Activated CD4-positive, alpha-beta T cell treated with anti-CD3 and anti-CD28 coated beads for 24 hours (primary cell): ENCODE results near the gene TRPC1.

Experiments used
- DNase-seq, 2 donors: peaks; one replicate each; pipeline ENCODE4 v3.0.0-alpha.2; 2020; ENCODE audit warnings: low read depth in 2 of 2

TRPC1 gene

DNA sequence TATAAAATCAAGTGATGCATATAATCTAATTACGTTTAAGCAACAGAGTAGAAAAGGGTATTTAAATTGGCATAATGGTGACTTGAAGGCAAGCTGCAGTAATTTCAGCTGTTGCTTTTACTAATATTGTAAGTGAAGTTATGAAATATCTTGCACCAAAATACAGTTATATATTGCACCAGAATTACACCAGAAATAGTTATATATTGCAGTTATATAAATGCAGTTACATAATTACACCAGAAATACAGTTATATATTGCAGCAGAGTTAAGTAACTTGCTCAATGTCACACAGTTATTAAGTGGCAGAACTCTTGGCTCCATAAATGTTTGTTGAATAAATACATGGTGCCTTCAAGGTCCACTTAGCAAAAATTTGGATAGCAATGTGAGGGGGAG is 113.7 kb downstream of the TRPC1 start:
- DNase-seq, result no peak

DNA sequence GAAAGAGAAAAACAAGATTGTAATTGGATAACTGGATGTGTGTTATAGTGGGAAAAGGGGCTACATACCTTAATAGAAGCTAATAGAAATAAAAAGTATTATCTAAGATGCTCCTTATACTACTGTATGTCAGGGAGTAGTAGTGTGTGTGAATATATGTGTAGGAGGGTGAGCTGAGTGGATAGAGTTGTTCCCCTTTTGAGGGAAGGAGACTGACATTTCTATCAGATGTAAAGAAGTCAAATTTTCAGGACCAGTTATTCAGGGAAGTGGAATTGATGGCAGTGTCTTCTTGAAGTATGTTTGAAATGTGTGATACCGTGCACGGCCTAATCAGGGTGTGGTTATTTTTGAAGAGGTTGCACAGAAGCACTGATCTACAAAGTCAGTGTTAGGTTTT is 116.0 kb downstream of the TRPC1 start:
- DNase-seq, result no peak

DNA sequence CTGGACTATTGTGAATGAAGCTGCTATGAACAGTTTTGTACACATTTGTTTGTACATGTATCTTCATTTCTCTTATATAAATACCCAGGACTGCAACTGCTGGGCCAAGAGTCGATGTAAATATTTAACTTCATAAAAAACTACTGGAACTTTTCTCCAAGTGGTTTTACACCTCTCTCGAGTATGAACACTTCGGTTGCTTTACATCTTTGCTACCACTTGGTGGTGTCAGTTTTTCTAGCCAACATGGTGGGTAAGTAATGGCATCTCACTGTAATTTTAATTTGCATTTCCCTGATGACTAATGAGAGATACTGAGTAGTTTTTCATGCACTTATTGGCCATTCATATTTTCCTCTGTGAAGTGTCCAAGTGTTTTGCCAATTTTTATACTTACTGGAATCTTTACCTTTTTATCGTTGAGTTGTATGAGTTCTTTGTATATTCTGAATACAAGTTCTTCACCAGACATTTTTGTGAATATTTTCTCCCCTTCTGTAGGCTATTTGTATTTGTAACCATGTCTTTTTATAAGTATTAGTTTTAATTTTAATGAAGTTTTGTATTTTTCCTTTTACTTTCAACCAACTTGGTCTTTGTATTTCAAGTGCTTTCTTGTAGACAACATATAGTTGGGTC is 120.6 kb downstream of the TRPC1 start:
- no peak for DNase-seq

DNA sequence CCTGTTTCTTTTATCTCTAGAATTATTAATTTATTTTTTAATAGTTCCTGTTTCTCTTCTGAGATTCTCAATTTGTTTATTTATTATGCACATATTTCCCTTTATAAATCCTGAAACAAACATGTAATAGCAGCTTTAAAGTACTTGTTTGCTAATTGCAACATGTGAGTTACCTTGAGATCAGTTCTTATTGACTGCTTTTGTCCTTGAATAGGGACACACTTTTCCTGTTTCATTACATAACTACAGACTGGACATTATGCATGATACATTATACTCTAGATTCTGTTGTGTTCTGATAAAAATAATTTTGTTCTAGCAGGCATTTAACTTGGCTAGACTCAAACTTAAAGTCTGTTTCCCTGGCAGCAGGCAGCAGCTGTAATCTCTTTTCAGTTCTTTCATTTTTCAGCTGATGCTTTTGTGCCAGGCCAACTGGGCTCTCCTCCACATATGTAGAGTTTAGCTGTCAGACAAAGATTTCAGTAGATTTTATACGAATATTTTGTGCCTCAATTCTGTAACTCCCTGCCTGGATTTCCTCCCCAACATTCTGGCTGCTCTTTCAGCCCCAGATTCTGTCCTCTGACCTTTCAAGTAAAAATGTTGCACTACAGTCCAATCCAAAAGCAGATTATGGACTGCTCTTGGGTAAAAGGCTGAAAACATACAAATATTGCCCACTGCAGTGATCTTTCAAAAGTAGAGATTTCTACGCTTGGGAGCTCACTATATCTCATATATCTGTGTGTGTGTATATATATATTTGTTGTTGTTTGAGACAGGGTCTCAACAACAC is 123.1 kb downstream of the TRPC1 start:
- no peak for DNase-seq

DNA sequence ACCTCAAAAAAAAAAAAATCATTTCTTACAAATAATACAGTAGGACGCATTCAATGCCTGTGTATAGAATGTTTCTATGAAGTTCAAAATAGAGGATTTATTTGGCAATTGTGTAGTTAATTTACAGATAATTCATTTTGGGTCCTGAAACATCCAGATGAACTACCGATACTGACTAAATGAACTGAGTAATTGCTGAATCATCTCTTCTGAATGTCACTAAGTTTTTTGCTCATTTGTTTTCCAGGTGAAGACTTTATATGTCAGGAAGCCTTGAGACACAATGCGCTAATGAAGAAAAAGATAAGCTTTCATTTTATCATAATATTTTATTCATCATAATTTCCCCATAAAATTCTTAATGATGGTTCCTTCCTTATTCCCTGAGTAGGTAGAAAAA is 125.3 kb downstream of the TRPC1 start:
- no peak for DNase-seq

DNA sequence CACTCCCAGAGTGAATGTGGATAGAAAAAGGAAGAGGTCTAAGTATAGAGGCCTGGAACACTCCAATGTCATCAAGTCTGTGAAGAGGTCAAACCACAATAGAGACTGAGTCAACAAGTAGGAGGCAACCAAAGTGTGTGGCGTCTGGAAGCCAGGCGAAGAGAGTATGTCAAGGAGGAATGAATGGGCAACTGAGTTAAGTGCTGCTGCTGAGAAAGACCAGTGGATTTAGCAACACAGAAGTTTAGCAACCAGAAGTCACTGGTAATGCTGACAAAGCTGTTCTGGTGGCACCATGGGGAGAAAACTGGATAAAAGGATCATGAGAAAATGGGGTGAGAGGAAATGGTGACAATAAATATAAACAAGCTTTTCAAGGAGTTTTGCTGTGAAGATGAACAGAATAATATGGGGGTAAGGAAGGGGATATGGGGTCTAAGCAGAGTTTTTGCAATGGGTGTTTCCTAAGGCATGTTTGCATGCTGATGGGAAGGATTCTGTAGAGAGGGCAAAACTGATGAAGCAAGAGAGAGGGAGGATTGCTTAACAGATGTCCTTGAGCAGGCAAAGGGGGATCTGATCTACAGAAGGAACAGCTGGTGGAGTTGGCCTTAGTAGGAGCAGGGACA is 126.7 kb downstream of the TRPC1 start:
- DNase-seq, result no peak

DNA sequence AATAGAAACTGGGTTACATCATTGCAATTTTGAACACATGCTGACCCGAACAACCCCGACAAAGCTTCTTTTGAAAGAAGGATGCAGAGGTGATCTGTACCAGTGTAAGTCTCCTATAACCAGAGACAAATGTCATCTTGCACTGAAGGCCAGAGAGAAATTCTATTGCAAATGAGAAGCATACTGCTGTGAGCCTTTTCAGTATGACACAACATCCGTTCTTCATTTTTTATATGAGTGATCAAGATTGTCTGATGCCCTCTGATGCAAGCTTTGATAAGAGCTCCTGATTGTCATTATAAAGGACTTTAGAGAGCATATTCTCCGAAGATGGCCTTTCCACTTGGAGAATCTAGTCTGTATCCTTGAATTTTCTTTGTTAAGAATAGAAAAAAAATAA is 128.2 kb downstream of the TRPC1 start:
- DNase-seq, result no peak

DNA sequence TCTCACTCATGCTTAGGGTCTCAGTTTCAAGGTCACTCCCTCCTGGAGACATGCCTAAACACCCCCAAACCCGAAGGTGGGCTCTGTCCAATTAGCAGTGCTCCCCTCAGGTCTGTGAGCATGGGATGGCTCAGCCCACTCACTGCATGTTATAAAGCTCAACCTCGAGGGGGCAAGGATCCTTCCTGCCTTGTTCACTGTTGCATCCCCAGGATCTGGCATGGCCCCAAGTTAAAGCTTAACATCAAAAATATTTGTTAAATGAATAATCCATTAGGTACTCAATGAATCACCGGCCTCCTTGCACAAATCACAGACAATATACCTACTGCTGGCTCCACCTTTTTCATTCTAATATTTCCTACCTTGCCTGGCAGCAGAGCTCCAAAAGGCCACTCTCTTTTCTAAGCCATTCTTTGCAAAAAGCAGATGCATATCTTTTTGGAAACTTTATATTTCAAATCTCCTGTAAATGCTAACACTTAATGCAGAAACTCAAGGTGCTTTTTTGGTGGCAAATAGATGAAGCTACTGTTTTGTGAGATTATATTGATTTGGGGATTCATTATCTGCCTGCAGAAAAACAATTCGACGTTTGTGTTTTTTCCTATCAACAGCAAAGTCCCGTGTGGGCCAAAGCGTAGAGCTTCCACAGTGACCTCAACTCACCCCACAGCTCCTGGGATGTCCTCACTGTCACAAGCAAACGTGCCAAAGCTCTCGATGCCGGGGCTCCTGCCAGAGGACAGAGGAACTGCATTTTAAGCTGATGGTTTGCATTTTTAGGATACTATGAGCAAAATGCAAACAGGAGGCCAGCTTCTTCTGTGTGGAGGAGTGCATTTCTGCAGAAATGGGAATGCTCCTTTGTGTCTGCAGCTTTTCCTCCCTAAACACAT is 129.7 kb downstream of the TRPC1 start:
- DNase-seq, result no peak

DNA sequence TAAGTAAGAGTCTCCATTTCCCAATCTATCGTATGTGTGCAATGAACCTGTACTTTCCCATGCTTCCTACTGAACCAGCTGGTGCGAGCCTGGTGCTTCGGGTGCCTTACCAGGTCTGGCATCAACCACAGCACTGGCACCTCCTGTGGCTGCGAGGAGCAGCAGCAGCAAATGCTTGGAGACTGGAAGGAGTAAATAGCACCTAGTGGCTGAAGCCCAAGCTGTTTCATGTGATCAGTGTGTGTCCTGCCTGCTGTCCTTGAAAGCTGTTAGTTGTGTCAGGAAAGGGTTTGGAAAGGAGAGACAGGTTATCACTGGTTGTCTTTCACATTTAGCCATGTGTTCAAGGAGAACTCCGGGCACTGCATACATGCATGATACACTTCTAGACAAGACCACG is 133.2 kb downstream of the TRPC1 start:
- DNase-seq, result no peak
